ENCODE data around the gene LYRM2. TPM values are rescaled to one million over a fixed set of nuclear protein-coding genes. Genes with fewer than 3 reads are reported as not detected.

Gene LYRM2
- total RNA-seq, 1 experiment from 2014 or later = 39.4 TPM

GRCh38 chr6:89669002-89669401 is 30.5 kb upstream of the LYRM2 start:
- CTCF ChIA-PET = no interaction called here
- Histone ChIP-seq H3K9me3 (ENCODE audit: control insufficient read depth, insufficient read depth, low read depth, low read length) (no peaks in the 10 kb centered on the region), H3K27me3 (ENCODE audit: control insufficient read depth, insufficient read depth, low read length) (no peaks in the 10 kb centered on the region), H3K27ac (ENCODE audit: low read length) (no peak overlapping the region), H3K4me3 (ENCODE audit: low read depth in 2 of 2, low read length in 2 of 2) (no peak overlapping the region), H3K36me3 (ENCODE audit: control insufficient read depth, insufficient read depth, low read length) (peaks cover 42% of the 10 kb centered on the region), H3K4me1 (ENCODE audit: control insufficient read depth, insufficient read depth, low read length) (no peaks in the 10 kb centered on the region)
- ATAC-seq = no peak
- intact Hi-C loops (cut with micrococcal nuclease; ENCODE audit: unreplicated experiment) (no loop called here), in situ Hi-C loops (cut with HindIII; ENCODE audit: low pct_unique_long_range_greater_than_20kb, low sequenced_read_pairs) (no loop called here)
- DNase-seq (ENCODE audit: low read depth, low spot score) = no peak
- TF ChIP-seq POLR2AphosphoS5 (IDR thresholded peaks at IDR 0.05; ENCODE audit: low read depth, low read length) (no peak), SIN3A (IDR thresholded peaks at IDR 0.05; ENCODE audit: borderline replicate concordance, insufficient read depth, low read depth, low read length) (no peak), TCF7L2 (IDR thresholded peaks at IDR 0.05; ENCODE audit: low read depth, low read length) (no peak), CTCF (IDR thresholded peaks at IDR 0.05) (no peak), REST (IDR thresholded peaks at IDR 0.05; ENCODE audit: insufficient read depth in 1 of 2, low read depth in 2 of 2, low read length in 1 of 2) (no peak)
- POLR2A ChIA-PET = no interaction called here
- no TSS peak for BruUV-seq (replicated peaks)

- in situ Hi-C loops (cut with HindIII; ENCODE audit: low pct_unique_long_range_greater_than_20kb, low sequenced_read_pairs) (no loop called here), intact Hi-C loops (cut with micrococcal nuclease; ENCODE audit: unreplicated experiment) (no loop called here)
- Histone ChIP-seq H3K36me3 (ENCODE audit: control insufficient read depth, insufficient read depth, low read length) (peaks cover 34% of the 10 kb centered on the region), H3K4me3 (ENCODE audit: low read depth in 2 of 2, low read length in 2 of 2) (no peak overlapping the region), H3K27ac (ENCODE audit: low read length) (no peak overlapping the region), H3K4me1 (ENCODE audit: control insufficient read depth, insufficient read depth, low read length) (no peaks in the 10 kb centered on the region), H3K9me3 (ENCODE audit: control insufficient read depth, insufficient read depth, low read depth, low read length) (no peaks in the 10 kb centered on the region), H3K27me3 (ENCODE audit: control insufficient read depth, insufficient read depth, low read length) (no peaks in the 10 kb centered on the region)
- no TSS peak for BruUV-seq (replicated peaks)
- TF ChIP-seq POLR2AphosphoS5 (IDR thresholded peaks at IDR 0.05; ENCODE audit: low read depth, low read length) (no peak), TCF7L2 (IDR thresholded peaks at IDR 0.05; ENCODE audit: low read depth, low read length) (no peak), SIN3A (IDR thresholded peaks at IDR 0.05; ENCODE audit: borderline replicate concordance, insufficient read depth, low read depth, low read length) (no peak), REST (IDR thresholded peaks at IDR 0.05; ENCODE audit: insufficient read depth in 1 of 2, low read depth in 2 of 2, low read length in 1 of 2) (no peak), CTCF (IDR thresholded peaks at IDR 0.05) (no peak)
- DNase-seq (ENCODE audit: low read depth, low spot score) (no peak), ATAC-seq (no peak)
- POLR2A ChIA-PET = no interaction called here
- CTCF ChIA-PET = no interaction called here
Measured at GRCh38 chr6:89667872-89668556, 29.5 kb upstream of the LYRM2 start.

Measured in Panc1 (cell line).